ENCODE data around the gene TBL1X.

Gene TBL1X

DNA sequence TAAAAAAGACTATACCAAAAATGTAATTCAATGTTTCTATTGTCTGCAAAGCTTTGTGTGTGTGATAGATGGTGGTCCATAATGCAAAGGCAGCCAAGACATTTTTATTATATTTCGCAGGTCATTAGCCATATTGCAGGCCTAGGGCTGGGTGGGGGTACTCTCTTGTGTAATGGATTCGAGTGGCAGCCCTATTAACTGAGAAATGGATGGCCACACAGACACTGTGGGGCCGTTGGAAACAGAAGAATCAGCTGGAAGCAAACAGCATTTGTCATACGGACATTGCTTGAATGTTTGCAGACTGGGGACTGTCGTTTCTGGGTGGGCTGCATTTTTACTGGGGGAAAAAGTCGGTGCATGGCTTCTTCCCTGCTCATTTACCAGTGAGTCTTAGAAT lies 199.4 kb downstream of the TBL1X start:
- no peak for DNase-seq (ENCODE audit: low read depth in 2 of 2)

DNA sequence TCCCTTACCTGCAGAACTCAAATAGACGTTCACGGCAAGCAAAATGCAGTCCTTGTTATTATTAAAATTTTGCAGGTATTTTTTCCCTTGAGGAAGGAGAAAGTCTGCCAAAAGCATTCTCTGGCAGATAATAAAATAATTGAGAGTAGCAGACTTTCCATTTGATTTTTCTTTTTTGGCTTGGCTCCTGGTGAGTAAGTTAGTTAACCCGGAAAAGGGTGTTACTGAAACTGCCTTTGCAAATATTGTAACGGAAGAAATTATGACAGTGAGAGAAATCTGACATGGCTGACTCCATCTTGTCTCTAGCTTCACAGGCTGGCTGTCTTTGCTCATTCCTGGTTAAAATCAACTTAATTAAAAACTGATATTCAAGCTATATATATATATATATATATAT lies 200.3 kb downstream of the TBL1X start:
- no peak for DNase-seq (ENCODE audit: low read depth in 2 of 2)

DNA sequence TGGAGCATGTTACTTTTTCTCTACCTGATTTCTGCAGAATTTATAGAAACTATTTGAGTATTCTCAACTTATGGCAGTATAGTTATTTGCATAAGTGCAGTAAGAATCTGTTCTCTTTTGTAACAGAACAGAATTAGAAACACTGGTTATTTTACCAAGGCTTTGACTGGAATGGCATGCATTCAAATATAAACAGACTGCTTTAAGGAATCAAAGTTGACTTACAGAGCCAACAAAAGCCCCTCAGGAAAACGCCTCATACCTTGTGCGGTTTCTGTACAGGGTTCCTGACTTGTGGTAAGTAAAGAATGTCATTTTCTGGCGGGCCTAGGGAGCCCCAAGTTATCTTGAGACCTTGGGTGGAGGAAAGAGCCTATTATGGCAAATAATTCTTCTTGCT lies 203.7 kb downstream of the TBL1X start:
- DNase-seq (ENCODE audit: low read depth in 2 of 2): no peak

DNA sequence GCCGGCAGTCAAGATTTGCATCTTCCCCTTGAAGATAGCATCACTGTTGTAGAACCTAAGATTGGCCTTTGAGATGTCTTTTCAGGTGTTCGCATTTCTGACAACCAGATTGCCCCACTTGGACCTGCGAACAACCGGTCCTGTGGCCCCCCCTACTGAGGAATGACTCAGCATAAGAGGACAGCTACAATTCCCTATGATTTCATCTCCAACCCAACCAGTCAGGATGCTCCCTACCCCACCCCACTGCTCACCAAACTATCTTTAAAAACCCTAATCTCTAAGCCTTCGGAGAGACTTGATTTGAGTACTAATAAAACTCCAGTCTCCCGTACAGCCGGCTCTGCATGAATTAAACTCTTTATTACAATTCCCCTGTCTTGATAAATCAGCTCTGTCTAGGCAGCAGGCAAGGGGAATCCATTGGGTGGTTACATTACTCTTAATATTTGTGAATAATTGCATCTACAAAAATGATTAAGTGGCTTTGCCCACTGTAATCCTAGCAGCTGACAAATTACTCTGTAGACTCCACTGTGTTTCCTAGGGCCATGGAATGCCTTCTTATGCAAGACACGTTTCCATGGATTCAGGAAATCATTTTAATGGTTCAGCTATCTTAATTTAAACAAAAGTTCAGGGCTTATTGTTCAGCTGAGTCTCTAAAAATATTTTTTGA lies 205.4 kb downstream of the TBL1X start:
- no peak for DNase-seq (ENCODE audit: low read depth in 2 of 2)

DNA sequence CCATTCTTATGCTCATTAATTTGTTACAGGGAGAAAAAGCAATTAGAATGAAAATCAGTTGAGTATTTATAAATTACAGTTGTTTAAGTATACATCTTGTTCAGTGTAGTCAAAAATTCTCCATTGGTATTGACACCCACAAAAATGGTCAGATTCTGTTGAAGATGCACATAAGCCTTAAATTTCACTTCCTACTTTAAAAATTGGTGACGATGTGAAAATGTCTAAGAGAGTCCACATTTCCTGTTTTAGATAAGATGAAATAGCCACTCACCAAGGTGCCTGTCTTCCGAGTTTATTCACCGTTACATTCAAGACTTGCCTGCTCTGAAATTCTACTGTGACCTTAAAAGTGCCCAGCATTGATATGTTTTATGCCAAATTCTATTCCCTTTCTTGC lies 207.1 kb downstream of the TBL1X start:
- no peak for DNase-seq (ENCODE audit: low read depth in 2 of 2)

DNA sequence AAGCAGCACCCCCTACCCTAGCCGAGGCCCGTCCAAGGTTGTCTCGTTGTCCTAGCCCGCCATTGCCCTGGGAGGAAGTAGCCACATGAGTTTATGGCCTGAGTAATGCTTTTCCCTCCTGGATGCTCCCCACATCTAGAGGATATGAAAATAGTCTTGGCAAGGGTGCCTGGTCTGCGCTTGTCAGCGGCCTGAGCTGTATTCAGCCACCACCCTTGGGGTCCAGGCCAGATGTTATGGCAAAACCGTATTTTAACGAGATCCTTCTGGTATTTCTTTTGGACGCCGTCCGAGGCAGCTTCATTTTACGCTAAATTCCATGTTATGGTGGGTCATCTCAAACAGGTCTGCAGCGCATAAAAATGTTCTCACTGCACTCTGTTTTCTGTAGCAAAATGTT lies 211.4 kb downstream of the TBL1X start:
- DNase-seq (ENCODE audit: low read depth in 2 of 2): no peak

DNA sequence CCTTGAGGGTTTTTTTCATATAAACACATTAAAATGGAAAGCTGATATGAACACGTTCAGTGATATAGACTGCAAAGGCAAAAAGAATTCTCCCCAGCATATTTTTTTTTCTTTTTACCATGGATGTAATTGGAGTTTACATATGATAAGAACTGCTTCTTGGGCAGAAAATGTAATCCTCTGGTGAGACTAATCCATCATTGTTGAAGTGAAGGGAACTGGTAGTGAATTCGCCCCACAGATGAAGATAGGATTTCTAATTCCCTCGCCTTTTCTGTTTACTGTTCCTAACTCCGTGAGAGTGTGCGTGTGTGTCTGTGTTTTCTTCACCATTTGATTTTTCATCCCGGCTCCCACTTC lies 211.9 kb downstream of the TBL1X start:
- DNase-seq (ENCODE audit: low read depth in 2 of 2): no peak

DNA sequence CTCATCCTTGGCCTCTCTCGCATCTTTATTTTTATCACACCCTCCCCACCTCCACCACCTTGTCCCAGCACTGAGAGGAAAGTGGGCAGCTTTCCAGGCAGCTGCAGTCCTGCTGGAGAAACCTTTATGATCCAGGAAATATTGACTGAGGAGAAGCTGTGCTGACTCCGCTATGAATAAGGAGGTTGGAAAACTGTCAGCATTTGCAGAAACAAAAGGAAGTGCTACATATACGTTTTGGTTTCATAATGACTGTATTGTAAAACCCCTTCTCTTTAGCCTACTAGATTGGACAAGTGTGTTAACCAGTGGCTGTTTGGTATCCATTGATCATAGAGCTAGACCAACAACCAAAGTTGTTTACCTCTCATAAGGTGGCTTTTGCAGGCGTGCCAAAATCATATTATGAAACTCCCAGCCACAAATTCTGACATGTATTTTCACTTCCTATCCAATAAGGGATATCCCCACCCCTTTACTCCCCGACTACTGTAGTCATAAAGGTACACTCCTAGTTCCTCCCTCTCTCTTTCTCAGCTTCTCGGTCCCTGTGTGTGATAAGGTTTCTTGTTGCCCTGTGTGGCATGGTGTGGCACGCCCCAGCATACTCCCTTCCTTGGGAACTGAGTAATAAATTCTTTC lies 212.4 kb downstream of the TBL1X start:
- no peak for DNase-seq (ENCODE audit: low read depth in 2 of 2)

DNA sequence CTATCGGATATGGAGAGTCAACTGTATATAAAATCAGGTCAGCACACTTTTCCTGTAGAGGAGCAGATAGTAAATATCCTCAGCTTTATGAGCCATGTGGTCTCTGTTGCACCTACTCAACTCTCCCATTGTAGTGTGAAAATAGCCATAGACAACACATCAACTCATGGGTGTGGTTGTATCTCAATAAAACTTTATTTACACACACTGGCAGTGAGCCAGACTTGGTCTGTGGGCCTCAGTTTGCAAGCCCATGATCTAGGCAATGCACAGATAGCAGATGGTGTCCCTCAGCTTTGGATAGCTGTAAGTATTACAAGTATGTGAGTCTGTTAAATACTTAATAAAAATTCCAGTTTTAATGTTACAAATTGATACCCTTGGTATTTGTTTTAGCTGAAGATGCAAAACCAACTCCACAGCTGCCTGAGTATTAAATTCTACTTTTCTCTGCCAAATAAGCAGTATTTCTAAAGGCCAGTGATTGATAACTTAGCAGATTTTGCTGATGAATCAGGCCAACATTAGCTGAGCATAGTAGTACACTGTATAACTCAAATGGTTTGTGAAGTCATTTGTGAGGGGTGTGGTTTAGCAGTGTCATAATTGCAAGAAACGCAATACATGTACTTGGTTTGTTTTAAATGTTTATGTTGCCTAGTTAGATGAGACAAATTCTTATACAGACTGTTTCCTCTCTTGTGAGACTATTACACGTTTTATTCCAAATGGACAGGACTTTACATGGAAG lies 213.5 kb downstream of the TBL1X start:
- no peak for DNase-seq (ENCODE audit: low read depth in 2 of 2)

DNA sequence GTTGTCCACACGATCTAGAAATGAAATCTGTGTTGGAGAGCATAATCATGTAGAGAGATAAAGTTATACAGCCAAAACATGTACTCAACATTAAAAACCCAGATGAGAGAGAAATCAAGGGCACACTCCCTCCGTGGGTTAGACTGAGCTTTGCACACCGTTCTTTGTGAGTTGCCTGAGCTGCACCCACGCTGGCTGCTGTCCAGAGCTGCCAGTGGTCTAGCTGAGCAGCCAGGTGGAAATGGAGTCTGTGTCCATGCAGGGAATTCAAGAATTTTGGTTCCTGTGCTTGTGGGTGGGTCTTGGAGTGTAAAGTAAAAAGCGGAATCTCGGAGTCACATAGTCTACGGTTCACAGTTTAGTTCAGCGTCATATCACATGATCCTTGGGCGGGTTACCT lies 216.2 kb downstream of the TBL1X start:
- DNase-seq (ENCODE audit: low read depth in 2 of 2): no peak

DNA sequence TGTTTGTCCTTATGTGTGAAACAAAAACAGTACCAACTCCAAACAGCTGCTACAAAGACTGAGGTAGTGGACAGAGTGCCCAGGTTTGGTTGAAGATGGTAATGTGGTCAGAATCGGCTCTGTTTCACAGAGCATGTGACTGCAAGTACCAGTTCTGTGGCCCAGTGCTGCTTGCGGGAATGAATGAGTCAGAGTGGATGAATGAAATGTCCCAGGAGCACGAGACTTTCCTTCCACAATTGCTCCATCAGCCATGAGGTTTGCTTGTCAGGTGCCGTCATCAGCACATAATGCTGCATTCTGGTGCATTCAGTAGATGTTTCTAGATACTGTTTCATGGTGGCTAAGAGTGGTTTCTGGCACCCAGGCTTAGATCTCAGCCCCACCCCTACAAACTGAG lies 216.6 kb downstream of the TBL1X start:
- no peak for DNase-seq (ENCODE audit: low read depth in 2 of 2)

DNA sequence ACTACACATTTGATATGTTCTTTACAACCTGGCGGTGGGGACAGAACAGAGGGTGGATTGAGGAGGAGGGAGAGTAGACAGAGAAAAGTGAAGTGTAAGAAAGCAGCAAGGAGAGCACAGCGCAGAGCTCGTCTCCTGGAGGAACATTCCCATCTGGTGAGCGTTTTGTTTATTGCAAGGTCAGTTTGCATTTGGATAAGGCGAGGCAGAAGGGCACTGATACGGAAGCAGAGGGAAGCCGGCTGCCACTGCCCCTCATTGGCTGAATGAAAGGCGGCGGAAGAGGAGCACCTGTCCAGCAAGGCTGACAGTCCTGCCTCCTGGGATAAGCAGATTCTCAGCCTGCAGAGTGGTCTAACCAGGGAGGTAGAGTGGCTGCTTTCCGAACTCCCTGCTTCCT lies 217.6 kb downstream of the TBL1X start:
- DNase-seq (ENCODE audit: low read depth in 2 of 2): no peak

DNA sequence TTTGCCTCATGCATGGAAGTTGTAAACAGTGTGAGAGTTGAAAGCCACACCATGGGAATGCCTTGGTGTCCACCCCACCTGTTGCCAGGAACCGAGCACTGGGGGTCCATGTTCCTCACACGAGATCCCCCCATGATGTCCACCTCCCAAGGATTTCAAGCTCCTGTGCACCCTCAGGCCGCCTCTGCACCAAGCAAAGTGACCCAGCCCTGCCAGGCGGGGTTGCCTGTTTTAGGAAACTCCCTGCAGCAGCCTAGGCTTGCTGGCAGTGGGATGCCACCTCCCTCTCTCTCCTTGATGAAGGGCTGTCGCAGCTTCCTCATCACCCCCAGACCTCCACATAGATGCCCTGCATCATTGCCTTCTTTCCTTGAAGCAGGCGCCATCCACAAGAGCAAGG lies 218.0 kb downstream of the TBL1X start:
- DNase-seq (ENCODE audit: low read depth in 2 of 2): no peak

DNA sequence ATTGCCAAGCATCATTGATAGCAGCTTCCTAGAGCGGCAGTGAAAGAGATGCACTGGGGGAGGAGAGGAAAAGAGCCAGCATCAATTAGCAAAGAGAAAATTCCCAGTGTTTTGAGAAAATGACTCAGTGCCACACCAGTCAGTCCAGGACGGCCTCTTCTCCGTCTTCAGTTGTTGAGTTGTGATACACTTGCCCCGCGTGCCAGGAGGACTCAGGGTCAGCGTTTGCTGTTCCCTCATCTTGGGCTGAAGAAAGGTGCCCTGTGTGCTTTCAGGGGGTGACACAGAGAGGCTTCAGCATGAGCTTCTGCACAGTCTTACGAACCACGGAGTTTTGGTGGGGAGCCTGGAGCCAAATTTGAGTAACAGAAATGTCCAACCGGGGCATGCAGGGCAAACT lies 218.5 kb downstream of the TBL1X start:
- no peak for DNase-seq (ENCODE audit: low read depth in 2 of 2)

DNA sequence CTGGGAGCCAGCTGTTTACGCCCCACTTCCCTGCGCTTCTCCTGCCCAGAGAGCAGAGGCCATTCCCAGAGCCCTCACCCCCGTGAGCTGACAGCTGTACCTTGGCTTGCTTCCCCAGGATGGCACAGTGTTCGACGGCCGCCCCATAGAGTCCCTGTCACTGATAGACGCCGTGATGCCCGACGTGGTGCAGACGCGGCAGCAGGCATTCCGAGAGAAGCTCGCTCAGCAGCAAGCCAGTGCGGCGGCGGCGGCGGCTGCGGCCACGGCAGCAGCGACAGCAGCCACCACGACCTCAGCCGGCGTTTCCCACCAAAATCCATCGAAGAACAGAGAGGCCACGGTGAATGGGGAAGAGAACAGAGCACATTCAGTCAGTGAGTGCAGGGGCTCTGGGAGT lies 223.0 kb downstream of the TBL1X start:
- no peak for DNase-seq (ENCODE audit: low read depth in 2 of 2)

DNA sequence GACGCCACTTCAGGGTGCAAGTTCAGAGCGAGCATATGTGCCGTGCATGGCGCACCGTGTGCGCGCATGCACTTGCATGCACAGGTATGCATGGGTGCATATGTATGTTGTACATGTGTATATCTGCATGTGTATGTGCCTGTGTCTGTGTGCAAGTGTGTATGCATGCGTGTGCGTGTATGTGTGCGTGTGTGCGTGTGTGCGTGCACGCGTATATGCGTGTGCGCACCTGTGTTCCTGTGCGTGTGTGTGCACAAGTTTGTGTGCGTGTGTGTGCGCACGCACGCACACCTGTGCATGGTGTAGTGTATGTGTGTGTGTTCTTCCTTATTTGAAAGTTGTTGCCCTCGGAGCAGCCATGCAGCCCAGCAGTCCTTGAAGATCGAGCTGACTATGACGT lies 224.0 kb downstream of the TBL1X start:
- no peak for DNase-seq (ENCODE audit: low read depth in 2 of 2)

DNA sequence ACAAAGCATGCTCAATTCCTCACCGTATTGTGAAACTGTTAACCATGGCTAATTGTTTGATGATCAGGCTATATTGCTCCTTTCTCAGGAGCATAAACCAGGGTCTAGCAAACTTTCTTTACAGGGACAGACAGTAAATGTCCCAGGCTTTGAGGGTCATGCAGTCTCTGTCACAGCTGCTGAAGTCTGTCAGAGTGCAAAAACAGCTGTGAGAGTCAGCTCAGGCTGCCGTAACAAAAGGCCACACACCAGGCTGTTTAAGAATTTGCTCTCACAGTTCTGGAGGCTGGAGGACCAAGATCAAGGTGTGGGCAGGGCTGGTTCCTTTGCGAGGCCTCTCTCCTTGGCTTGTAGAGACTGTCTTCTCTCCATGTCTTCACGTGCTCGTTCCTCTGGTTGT lies 225.2 kb downstream of the TBL1X start:
- DNase-seq (ENCODE audit: low read depth in 2 of 2): no peak

DNA sequence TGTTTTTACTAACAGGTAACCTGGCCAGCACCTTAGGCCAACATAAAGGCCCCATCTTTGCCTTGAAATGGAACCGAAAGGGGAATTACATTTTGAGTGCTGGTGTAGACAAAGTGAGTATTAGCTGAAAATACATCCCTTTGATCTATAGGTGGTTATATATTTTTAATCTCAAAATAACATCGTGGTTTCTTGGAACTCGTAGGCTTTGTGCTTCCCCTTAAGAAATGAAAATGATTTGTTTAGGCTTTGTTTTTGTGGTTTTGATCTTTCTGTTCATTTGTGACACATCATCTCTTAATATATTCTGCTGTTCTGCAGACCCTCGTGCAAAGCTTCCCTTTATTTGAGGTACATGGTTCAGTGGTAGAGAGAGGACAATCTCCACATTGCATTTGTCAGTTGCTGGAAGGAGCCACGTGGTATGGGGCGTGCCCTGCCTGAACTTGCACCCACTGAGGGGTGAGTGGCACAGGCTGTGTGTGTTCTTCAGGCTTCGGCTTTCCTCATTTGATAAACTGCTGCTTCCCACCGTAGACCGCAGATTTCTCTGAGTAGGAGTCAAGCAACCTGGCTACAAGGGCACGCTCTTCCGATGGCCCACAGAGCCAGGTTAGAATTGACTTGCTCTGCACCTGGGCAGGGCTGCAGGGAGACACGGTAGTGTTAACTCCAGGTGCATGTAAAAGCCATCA lies 228.6 kb downstream of the TBL1X start:
- DNase-seq (ENCODE audit: low read depth in 2 of 2): no peak

DNA sequence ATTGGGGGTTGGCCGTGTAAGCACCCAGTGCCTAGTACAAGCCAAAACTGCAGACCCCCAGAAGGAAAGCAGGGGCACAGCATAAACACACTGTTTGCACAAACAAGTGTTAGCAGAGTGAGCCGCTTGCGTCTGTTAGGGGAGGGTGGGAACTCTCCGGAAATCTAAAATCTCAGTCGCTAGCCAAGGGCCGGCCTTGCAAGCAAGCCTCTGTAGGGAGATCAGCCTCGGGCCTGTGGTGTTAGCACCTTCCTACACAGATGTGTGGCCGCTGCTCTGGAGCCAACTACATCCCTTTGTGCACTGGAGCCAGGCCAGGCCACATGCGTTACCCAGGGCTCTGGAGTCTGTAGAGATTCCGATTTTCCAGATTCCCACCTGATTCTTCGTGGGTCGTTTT lies 233.7 kb downstream of the TBL1X start:
- DNase-seq (ENCODE audit: low read depth in 2 of 2): no peak

DNA sequence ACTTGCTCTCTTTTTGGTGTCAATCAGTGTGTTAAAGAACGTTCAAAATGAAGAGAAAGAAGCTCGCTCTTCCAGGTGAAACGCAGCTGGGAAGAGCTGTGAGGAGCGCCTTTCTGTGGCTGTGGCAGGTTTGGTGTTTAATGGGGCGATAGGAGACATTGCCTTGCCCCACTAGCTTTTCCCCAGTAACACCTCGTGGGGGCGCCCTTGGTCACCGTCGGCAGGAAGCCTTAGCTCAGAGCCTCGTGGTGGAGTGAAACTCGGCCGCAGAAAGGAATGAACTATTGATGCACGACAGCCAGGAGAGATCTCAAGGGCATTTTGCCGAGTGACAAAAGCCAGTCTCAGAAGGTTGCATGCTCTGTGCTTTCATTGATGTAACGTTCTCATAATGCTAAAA lies 235.7 kb downstream of the TBL1X start:
- no peak for DNase-seq (ENCODE audit: low read depth in 2 of 2)

DNA sequence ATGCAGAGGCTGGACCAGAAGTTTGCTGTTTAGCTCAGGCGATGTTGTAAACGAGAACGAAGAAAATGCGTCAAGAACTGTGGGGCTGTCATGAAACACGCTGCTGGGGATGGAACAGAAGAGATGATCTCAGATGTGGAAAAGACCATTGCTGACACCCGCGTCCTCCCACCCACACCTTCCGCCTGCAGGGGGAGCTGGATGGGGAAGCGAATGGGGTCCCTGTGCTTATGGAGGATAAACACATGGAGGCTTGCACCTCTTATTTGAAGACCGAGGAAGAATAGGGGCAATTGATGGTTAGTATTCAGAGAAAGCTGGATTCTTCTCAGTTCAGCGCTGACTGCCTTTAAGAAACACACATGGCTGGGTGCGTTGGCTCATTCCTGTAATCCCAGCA lies 236.9 kb downstream of the TBL1X start:
- DNase-seq (ENCODE audit: low read depth in 2 of 2): no peak

DNA sequence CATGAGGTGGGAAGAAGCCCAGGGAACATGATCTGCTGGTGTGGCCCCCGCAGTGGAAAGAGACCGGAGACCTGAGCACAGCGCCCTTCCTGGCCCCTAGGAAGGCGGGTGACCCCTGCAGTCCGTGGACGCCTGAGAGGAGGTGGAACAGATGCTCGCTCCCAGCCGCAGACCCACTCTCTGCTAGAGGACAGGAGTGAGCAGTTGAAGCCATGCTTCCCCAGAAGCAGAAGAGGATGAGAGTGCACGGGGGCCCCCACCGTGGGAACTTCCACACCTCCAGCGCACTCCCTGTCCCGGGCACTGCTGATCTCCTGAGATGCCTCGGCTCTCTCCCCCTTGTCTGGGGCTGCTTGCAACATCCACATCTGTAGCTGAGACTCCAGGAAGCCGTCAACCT lies 238.5 kb downstream of the TBL1X start:
- DNase-seq (ENCODE audit: low read depth in 2 of 2): no peak
